G401.6 (cell line): ENCODE measurements around the gene WNT9B.

Experiments
- FAIRE-seq: peaks from 2 replicates; lab custom pipeline; 2012; peaks lifted over from hg19 to GRCh38; lab: Jason Lieb, UNC

WNT9B gene

GRCh38 chr17:46883871-46884520 lies 32.6 kb downstream of the WNT9B start:
- no peak for FAIRE-seq

GRCh38 chr17:46884552-46884951 lies 33.2 kb downstream of the WNT9B start:
- no peak for FAIRE-seq

GRCh38 chr17:46885415-46886309 lies 34.3 kb downstream of the WNT9B start:
- no peak for FAIRE-seq

- no peak for FAIRE-seq
Observed at GRCh38 chr17:46886310-46886663, 34.9 kb downstream of the WNT9B start.

GRCh38 chr17:46887717-46888116 lies 36.3 kb downstream of the WNT9B start:
- no peak for FAIRE-seq

GRCh38 chr17:46888727-46889126 lies 37.3 kb downstream of the WNT9B start:
- FAIRE-seq, result no peak

GRCh38 chr17:46889519-46889918 lies 38.1 kb downstream of the WNT9B start:
- FAIRE-seq, result no peak

- no peak for FAIRE-seq
Observed at GRCh38 chr17:46889992-46890564, 38.7 kb downstream of the WNT9B start.

GRCh38 chr17:46890638-46891037 lies 39.3 kb downstream of the WNT9B start:
- FAIRE-seq, result no peak

- FAIRE-seq, result no peak
Observed at GRCh38 chr17:46892192-46892703, 40.9 kb downstream of the WNT9B start.

GRCh38 chr17:46894024-46894423 lies 42.6 kb downstream of the WNT9B start:
- no peak for FAIRE-seq

- FAIRE-seq, result no peak
Observed at GRCh38 chr17:46894476-46895151, 43.2 kb downstream of the WNT9B start.

- no peak for FAIRE-seq
Observed at GRCh38 chr17:46895171-46895570, 43.8 kb downstream of the WNT9B start.

- no peak for FAIRE-seq
Observed at GRCh38 chr17:46896991-46897390, 45.6 kb downstream of the WNT9B start.

GRCh38 chr17:46898364-46898763 lies 47.0 kb downstream of the WNT9B start:
- no peak for FAIRE-seq

- no peak for FAIRE-seq
Observed at GRCh38 chr17:46898860-46899259, 47.5 kb downstream of the WNT9B start.

GRCh38 chr17:46901291-46901690 lies 49.9 kb downstream of the WNT9B start:
- FAIRE-seq, result no peak

- FAIRE-seq, result no peak
Observed at GRCh38 chr17:46903762-46904672, 52.6 kb downstream of the WNT9B start.

GRCh38 chr17:46908068-46908737 lies 56.8 kb downstream of the WNT9B start:
- FAIRE-seq, result no peak

- FAIRE-seq, result no peak
Observed at GRCh38 chr17:46910179-46910927, 59.0 kb downstream of the WNT9B start.
